ENCODE measurements around the gene HTR4.

HTR4 gene

GRCh38 chr5:148696187-148697036 lies 42.1 kb upstream of the HTR4 start:
- no peak for DNase-seq (ENCODE audit: extremely low spot score)
- TF ChIP-seq CTCF (IDR thresholded peaks at IDR 0.05; ENCODE audit: control extremely low read depth, extremely low read depth, low read depth, missing control alignments), result no peak
- CTCF ChIA-PET, result interaction anchor here (1.0 to 7.0 kb wide), 6 partner anchors 9 to 36 kb away, joined by 3 to 45 read pairs (median 4); no protein-coding TSS in a partner anchor
- POLR2A ChIA-PET, result no interaction called here

- POLR2A ChIA-PET, result no interaction called here
- TF ChIP-seq CTCF (IDR thresholded peaks at IDR 0.05; ENCODE audit: control extremely low read depth, extremely low read depth, low read depth, missing control alignments), result no peak
- no peak for DNase-seq (ENCODE audit: extremely low spot score)
- CTCF ChIA-PET, result interaction anchor here (1.5 kb wide), 1 partner anchor 42 kb away, joined by 4 read pairs; no protein-coding TSS in a partner anchor
Observed at GRCh38 chr5:148690945-148691344, 36.6 kb upstream of the HTR4 start.

GRCh38 chr5:148688787-148689186 lies 34.5 kb upstream of the HTR4 start:
- ChIA-PET CTCF (interaction anchor here (2.0 kb wide), 2 partner anchors 8 to 11 kb away, joined by 4 to 6 read pairs; no protein-coding TSS in a partner anchor), POLR2A (no interaction called here)
- no peak for DNase-seq (ENCODE audit: extremely low spot score)
- no peak for TF ChIP-seq CTCF (IDR thresholded peaks at IDR 0.05; ENCODE audit: control extremely low read depth, extremely low read depth, low read depth, missing control alignments)

- POLR2A ChIA-PET, result no interaction called here
- TF ChIP-seq CTCF (IDR thresholded peaks at IDR 0.05; ENCODE audit: control extremely low read depth, extremely low read depth, low read depth, missing control alignments), result no peak
- CTCF ChIA-PET, result interaction anchor here (1.6 to 2.0 kb wide), 3 partner anchors 9 to 29 kb away, joined by 3 to 6 read pairs (median 4); no protein-coding TSS in a partner anchor
- no peak for DNase-seq (ENCODE audit: extremely low spot score)
Observed at GRCh38 chr5:148687871-148688270, 33.5 kb upstream of the HTR4 start.

- ChIA-PET CTCF (interaction anchor here (0.5 to 2.0 kb wide), 4 partner anchors 9 to 242 kb away, joined by 3 to 6 read pairs (median 4); no protein-coding TSS in a partner anchor), POLR2A (no interaction called here)
- TF ChIP-seq CTCF (IDR thresholded peaks at IDR 0.05; ENCODE audit: control extremely low read depth, extremely low read depth, low read depth, missing control alignments), result no peak
- DNase-seq (ENCODE audit: extremely low spot score), result no peak
Observed at GRCh38 chr5:148687427-148687826, 33.1 kb upstream of the HTR4 start.

- no peak for TF ChIP-seq CTCF (IDR thresholded peaks at IDR 0.05; ENCODE audit: control extremely low read depth, extremely low read depth, low read depth, missing control alignments)
- no peak for DNase-seq (ENCODE audit: extremely low spot score)
- ChIA-PET POLR2A (no interaction called here), CTCF (interaction anchor here (1.6 to 2.0 kb wide), 2 partner anchors 11 to 28 kb away, joined by 3 to 6 read pairs; no protein-coding TSS in a partner anchor)
Observed at GRCh38 chr5:148686660-148687059, 32.3 kb upstream of the HTR4 start.

All from GM10248 (cell line).